ENCODE measurements around the gene FYTTD1.

The FYTTD1 gene

GRCh38 chr3:197793247-197793646 is 43.6 kb downstream of the FYTTD1 start:
- TF ChIP-seq SIN3A (IDR thresholded peaks at IDR 0.05; ENCODE audit: borderline replicate concordance, insufficient read depth, low read length) (no peak), REST (IDR thresholded peaks at IDR 0.05; ENCODE audit: insufficient read depth in 1 of 2, low read depth in 2 of 2, low read length in 2 of 2) (no peak), FOXP2 (optimal IDR thresholded peaks at IDR 0.05; ENCODE audit: borderline replicate concordance, extremely low read depth, extremely low read length, insufficient read depth) (no peak), POLR2AphosphoS5 (IDR thresholded peaks at IDR 0.05; ENCODE audit: low read depth, low read length) (no peak), TAF1 (IDR thresholded peaks at IDR 0.05; ENCODE audit: borderline replicate concordance, insufficient read depth, low read length) (no peak)

GRCh38 chr3:197794115-197794514 is 44.4 kb downstream of the FYTTD1 start:
- TF ChIP-seq SIN3A (IDR thresholded peaks at IDR 0.05; ENCODE audit: borderline replicate concordance, insufficient read depth, low read length) = no peak
- no peak for TF ChIP-seq POLR2AphosphoS5 (IDR thresholded peaks at IDR 0.05; ENCODE audit: low read depth, low read length)
- TF ChIP-seq REST (IDR thresholded peaks at IDR 0.05; ENCODE audit: insufficient read depth in 1 of 2, low read depth in 2 of 2, low read length in 2 of 2) = no peak
- no peak for TF ChIP-seq TAF1 (IDR thresholded peaks at IDR 0.05; ENCODE audit: borderline replicate concordance, insufficient read depth, low read length)
- TF ChIP-seq FOXP2 (optimal IDR thresholded peaks at IDR 0.05; ENCODE audit: borderline replicate concordance, extremely low read depth, extremely low read length, insufficient read depth) = no peak

- no peak for TF ChIP-seq FOXP2 (optimal IDR thresholded peaks at IDR 0.05; ENCODE audit: borderline replicate concordance, extremely low read depth, extremely low read length, insufficient read depth)
- TF ChIP-seq POLR2AphosphoS5 (IDR thresholded peaks at IDR 0.05; ENCODE audit: low read depth, low read length) = no peak
- no peak for TF ChIP-seq SIN3A (IDR thresholded peaks at IDR 0.05; ENCODE audit: borderline replicate concordance, insufficient read depth, low read length)
- TF ChIP-seq REST (IDR thresholded peaks at IDR 0.05; ENCODE audit: insufficient read depth in 1 of 2, low read depth in 2 of 2, low read length in 2 of 2) = no peak
- no peak for TF ChIP-seq TAF1 (IDR thresholded peaks at IDR 0.05; ENCODE audit: borderline replicate concordance, insufficient read depth, low read length)
Observed at GRCh38 chr3:197795200-197795599, 45.5 kb downstream of the FYTTD1 start.

- TF ChIP-seq REST (IDR thresholded peaks at IDR 0.05; ENCODE audit: insufficient read depth in 1 of 2, low read depth in 2 of 2, low read length in 2 of 2) = no peak
Observed at GRCh38 chr3:197796087-197796486, 46.4 kb downstream of the FYTTD1 start.

- TF ChIP-seq SIN3A (IDR thresholded peaks at IDR 0.05; ENCODE audit: borderline replicate concordance, insufficient read depth, low read length) (no peak), REST (IDR thresholded peaks at IDR 0.05; ENCODE audit: insufficient read depth in 1 of 2, low read depth in 2 of 2, low read length in 2 of 2) (no peak), FOXP2 (optimal IDR thresholded peaks at IDR 0.05; ENCODE audit: borderline replicate concordance, extremely low read depth, extremely low read length, insufficient read depth) (no peak), POLR2AphosphoS5 (IDR thresholded peaks at IDR 0.05; ENCODE audit: low read depth, low read length) (no peak), TAF1 (IDR thresholded peaks at IDR 0.05; ENCODE audit: borderline replicate concordance, insufficient read depth, low read length) (no peak)
Observed at GRCh38 chr3:197798863-197799262, 49.2 kb downstream of the FYTTD1 start.

All from PFSK-1 (cell line).